Measurements from ENCODE around the gene ADGRG1.

ADGRG1 gene

DNA sequence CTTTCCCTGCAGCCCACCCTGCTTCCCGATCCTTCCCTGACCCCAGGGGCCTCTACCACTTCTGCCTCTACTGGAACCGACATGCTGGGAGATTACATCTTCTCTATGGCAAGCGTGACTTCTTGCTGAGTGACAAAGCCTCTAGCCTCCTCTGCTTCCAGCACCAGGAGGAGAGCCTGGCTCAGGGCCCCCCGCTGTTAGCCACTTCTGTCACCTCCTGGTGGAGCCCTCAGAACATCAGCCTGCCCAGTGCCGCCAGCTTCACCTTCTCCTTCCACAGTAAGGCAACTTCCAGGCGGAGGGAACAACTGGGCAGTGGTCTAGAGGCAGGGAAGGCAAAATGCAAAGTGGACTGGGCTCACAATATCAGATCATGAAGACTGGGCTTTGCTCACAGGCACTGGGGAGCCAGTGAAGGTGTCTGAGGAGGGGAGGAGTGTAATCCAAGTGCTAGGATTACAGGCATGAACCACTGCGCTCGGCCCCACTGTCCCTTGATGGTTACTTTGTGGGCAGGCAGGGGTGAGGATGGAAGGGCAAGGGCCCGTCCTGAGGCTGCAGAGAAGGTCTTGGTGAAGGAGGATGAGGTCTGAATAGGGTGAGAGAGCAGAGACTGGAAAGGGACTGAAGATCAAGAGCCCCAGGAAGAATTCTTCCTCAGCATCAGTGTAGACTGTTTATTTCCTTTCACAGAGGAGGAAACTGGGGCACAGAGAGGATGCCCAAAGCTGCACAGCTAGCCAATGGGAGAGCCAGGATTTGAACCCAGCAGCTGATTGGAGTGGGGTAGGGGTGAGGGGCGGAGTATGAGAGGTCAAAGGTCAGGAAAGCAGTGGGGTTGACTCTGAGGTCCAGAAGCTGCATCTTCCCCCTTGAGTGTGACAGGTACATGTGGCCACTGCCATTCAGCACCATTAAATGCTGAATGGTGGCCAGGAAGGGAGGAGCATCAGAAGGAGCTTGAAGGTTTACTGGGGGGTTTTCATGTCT is 23.2 kb downstream of the ADGRG1 start:
- no peak for DNase-seq

DNA sequence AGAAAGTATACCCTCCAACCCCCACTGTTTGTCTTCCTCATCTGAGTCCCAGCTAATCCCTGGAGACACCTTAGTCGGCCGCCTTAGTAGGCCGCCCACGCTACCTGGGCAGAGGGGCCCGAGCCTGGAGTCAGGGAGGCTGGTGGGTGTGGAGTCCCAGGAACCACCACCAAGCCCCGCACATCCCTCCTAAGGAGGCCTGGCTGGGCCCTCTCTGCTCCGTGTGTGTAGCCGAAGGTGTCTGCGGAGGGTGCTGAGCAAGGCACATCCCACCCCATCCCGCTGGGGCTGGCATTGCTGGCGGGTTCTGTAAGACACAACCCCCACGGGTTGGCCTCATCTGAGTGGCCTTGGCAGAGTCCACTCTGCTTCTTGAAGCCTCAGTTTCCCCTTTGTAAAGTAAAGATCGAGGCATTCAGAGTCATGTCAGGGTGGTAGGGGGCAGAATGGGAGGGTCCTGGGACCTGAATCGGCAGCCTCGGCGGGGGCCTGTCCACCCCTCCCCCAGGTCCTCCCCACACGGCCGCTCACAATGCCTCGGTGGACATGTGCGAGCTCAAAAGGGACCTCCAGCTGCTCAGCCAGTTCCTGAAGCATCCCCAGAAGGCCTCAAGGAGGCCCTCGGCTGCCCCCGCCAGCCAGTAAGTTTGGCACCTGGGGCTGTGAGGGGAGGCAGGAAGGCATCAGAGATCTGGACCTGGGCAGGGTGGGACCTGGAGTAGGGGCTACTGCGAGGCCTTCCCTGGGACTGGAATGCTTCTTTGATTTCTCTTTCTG is 24.5 kb downstream of the ADGRG1 start:
- no peak for DNase-seq

DNA sequence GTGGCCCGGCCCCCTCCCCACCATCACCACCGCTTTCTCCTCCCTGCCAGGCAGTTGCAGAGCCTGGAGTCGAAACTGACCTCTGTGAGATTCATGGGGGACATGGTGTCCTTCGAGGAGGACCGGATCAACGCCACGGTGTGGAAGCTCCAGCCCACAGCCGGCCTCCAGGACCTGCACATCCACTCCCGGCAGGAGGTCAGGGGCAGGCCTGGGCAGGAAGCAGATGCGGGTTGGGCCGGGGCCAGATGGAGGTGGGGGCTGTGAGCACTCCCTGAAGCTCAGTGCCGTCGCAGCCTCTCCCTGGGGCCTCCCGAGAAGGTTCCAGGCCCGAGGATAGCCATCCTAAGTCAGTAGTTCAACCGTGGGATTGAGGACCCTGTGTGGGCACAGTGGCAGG is 25.5 kb downstream of the ADGRG1 start:
- no peak for DNase-seq

GRCh38 chr16:57656342-57656955 is 28.0 kb downstream of the ADGRG1 start:
- no peak for DNase-seq

DNA sequence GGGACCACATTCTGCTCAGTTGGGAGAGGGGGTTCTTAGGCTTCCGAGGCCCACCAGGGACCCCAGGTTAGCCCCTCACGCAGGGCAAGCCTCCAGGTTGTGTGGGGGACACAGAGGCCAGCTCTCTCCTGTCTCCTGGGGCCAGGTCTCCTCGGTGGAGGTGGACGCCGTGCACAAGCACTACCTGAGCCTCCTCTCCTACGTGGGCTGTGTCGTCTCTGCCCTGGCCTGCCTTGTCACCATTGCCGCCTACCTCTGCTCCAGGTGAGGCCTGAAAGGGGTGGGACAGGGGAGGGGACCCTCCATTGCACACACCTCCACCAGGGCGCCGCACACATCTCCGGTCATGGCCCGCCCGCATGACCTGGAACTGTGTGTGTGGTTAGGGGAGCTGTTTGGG is 28.8 kb downstream of the ADGRG1 start:
- no peak for DNase-seq

DNA sequence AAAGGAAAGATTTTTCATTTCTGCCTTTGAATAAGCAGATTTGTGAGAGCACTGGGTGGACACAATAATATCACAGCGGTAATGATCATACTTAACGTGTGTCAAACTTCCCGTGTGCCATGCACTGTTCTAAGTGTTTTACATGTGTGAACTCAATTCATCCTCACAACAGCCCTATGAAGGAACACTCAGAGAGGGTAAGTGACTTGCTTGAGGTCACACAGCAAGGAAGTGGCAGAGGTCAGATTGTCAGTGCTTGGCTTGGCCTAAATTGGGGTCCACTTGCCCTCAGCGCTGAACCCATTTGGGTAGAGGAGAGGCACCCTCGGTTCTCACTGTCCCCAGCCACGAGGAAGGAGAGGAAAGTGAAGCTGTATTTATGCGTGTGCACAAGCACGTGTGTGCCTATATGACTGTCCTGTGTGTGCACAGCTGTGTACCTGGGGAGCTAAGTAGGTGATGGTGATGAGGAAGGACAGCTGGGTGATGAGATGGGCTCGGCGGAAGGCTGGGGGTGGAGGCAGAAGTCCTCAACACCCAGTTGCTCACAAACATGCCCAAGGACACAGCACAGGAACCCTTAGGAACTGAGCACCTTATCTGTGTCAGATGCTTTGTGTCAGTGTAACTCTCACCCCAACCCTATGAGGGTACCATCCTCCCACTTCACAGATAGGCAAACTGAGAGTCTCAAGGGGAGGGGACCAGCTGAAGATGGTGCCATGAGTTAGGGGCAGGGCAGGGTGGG is 29.9 kb downstream of the ADGRG1 start:
- no peak for DNase-seq

- no peak for DNase-seq
These were observed 30.6 kb downstream of the ADGRG1 start for GRCh38 chr16:57658878-57659674.

GRCh38 chr16:57660715-57661463 is 32.5 kb downstream of the ADGRG1 start:
- DNase-seq, result no peak

DNA sequence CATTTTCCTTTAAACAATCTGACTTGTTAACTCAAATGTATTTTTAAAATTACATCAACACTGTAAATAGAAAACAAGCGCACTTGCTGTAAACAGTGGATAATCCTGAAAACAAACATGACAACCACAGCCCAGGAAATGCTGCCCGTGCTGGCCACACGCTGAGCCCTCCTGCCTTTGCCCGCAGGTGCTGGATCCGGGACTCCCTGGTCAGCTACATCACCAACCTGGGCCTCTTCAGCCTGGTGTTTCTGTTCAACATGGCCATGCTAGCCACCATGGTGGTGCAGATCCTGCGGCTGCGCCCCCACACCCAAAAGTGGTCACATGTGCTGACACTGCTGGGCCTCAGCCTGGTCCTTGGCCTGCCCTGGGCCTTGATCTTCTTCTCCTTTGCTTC is 33.1 kb downstream of the ADGRG1 start:
- no peak for DNase-seq

DNA sequence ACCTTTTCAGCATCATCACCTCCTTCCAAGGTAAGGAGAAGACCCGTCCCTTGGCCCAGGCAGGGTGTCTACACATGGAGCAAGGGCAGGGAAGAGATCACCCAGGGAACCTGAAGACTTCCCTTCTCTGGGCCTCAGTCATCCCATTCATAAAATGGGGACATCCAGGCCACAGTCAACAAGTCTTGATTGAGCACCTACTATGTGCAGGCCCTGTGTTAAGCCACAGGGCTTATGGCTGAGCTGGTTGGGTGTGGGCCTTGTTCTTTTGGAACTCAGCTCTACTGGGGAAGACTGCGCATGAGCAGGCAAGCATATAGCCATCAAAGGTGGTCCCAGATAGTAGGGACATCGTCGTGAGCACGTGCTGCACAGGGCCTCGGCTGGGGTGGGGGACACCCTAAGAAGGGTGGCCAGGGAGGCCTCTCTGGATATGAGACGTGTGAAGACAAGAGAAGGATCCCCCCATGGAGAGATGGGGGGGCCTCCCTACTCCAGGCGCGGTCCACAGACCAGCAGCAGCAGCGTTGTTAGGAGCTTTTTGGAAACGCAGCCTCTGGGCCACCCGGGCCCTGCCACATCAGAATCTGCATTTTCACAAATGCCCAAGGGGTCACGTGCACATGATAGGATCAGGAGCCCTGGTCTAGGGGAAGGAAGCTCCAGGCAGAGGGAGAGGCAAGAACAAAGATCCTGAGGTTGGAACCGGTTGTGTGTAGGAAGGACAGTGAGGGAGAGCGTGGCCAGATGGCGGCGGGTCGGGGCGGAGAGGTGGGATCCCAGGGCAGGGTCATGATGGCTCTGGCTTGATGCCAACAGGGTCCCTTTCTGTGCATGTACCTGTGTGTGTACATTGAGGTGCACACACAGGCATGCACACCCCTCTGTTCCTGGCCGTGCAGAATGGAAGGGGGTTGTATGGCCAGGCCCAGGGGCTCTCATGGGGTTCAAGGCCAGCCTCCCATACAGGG is 33.8 kb downstream of the ADGRG1 start:
- DNase-seq, result no peak

DNA sequence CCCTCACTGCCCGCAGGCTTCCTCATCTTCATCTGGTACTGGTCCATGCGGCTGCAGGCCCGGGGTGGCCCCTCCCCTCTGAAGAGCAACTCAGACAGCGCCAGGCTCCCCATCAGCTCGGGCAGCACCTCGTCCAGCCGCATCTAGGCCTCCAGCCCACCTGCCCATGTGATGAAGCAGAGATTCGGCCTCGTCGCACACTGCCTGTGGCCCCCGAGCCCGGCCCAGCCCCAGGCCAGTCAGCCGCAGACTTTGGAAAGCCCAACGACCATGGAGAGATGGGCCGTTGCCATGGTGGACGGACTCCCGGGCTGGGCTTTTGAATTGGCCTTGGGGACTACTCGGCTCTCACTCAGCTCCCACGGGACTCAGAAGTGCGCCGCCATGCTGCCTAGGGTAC is 35.0 kb downstream of the ADGRG1 start:
- DNase-seq, result no peak

- DNase-seq, result no peak
These were observed 35.7 kb downstream of the ADGRG1 start for GRCh38 chr16:57663917-57664661.

GRCh38 chr16:57664662-57665025 is 36.2 kb downstream of the ADGRG1 start:
- no peak for DNase-seq

DNA sequence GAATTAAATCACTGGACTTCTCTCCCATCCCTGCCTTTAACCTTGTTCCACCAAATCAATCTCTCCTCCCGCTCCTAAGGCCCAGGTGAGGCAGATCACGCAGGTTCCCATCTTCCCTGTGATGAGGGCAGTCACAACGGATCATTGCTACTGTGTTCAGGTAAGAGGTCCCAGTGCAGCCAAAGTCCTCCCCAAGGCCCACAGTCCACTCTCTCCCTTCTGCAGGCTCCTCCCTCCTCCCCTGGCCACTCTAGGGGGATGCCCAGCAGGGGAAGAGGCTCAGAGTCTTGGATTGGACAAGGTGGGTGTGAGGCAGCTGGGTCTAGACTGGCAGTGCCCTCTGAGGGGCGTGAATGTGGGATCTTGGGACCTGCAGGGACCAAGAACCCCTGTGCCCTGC is 37.1 kb downstream of the ADGRG1 start:
- no peak for DNase-seq

GRCh38 chr16:57666353-57667047 is 38.1 kb downstream of the ADGRG1 start:
- no peak for DNase-seq

GRCh38 chr16:57667048-57667525 is 38.7 kb downstream of the ADGRG1 start:
- no peak for DNase-seq

GRCh38 chr16:57667526-57668262 is 39.3 kb downstream of the ADGRG1 start:
- no peak for DNase-seq

DNA sequence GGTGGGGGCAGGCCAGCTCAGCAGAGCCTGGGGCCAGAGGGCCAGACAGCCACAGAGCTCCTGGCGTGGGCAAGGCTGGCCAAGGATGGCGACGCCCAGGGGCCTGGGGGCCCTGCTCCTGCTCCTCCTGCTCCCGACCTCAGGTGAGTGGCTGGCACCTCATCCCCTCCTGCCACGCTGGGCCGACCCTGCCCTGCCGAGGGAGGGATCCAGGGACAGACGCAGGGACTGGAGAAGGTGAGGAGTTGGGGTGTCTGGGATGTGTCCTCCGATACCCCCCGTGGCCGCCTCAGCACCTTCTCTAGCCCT is 39.8 kb downstream of the ADGRG1 start, which contains the start of gene ADGRG3:
TSS of gene ADGRG3 (plus strand) at position 44 of the 309 bp plus-strand sequence. CDS start at position 86, 42 bp downstream.
- no peak for DNase-seq
